Small intestine (tissue), 7 donors: ENCODE measurements around the gene SPINT2. TPM values are rescaled to one million over a fixed set of nuclear protein-coding genes. Genes with fewer than 3 reads are reported as not detected.
A peak's percentile ranks its signal among the peaks of the same experiment; 100 is the strongest.

Source experiments
- DNase-seq, 2 donors: peaks; one replicate each; pipeline versions ENCODE4 v3.0.0 to v3.0.0-alpha.2; 2013
- FAIRE-seq: peaks from 2 replicates; lab custom pipeline; 2012; peaks lifted over from hg19 to GRCh38; lab: Jason Lieb, UNC
- H3K27ac ChIP-seq, 3 donors: one replicate each; pipeline ENCODE4 v1.5.1; 2013; ENCODE audit warnings: low read length in 2 of 3, mild to moderate bottlenecking in 2 of 3, control low read depth in 1 of 3, inconsistent platforms in 1 of 3, low read depth in 1 of 3, moderate library complexity in 1 of 3
- H3K27me3 ChIP-seq, 3 donors: one replicate each; pipeline ENCODE4 v1.6.1; 2013; ENCODE audit warnings: low read length in 3 of 3, inconsistent platforms in 1 of 3; ENCODE audit not compliant: control insufficient read depth in 3 of 3, insufficient read depth in 3 of 3
- H3K36me3 ChIP-seq, 3 donors: one replicate each; pipeline ENCODE4 v1.6.1; 2013; ENCODE audit warnings: low read length in 3 of 3, inconsistent platforms in 1 of 3, low read depth in 1 of 3, mild to moderate bottlenecking in 1 of 3, moderate library complexity in 1 of 3; ENCODE audit not compliant: control insufficient read depth in 3 of 3, insufficient read depth in 2 of 3
- H3K4me1 ChIP-seq, 3 donors: one replicate each; pipeline ENCODE4 v1.6.1; 2013; ENCODE audit warnings: low read length in 2 of 3, inconsistent platforms in 1 of 3, low read depth in 1 of 3, mild to moderate bottlenecking in 1 of 3, moderate library complexity in 1 of 3; ENCODE audit not compliant: control insufficient read depth in 3 of 3, insufficient read depth in 2 of 3
- H3K4me3 ChIP-seq, 3 donors: one replicate each; pipeline ENCODE4 v1.5.1; 2013; ENCODE audit warnings: low read length in 3 of 3, control low read depth in 1 of 3, inconsistent platforms in 1 of 3, low read depth in 1 of 3, mild to moderate bottlenecking in 1 of 3, moderate library complexity in 1 of 3
- H3K9me3 ChIP-seq, 2 donors: one replicate each; pipeline ENCODE4 v1.6.1; 2013; ENCODE audit warnings: low read depth in 1 of 2, low read length in 1 of 2; ENCODE audit not compliant: control insufficient read depth in 2 of 2, insufficient read depth in 1 of 2
- WGBS, 3 donors: extraction: QIAGEN DNeasy Blood & Tissue Kit; methylation state at CpG; one replicate each; pipeline ENCODE4 v1.1.7; 2013; 5-methylcytosine and 5-hydroxymethylcytosine counted together
- polyA plus RNA-seq, 4 donors: library from polyadenylated mRNA; stranded (reverse) in 3 of 4; unstranded in 1 of 4; fragments of 200-250 nt in 3 of 4; fragments of 120-200 nt in 1 of 4; gene quantifications; one replicate each; pipeline versions ENCODE4 v1.2.1 to v1.2.3, GENCODE V29; 2013
- donor health status: healthy with polysubstance abuse.
- donor health status: control.
- donor health status: control.
- donor health status: Bipolar disorder and iron deficiency.
- donor health status: healthy.

The SPINT2 gene
- polyA plus RNA-seq, 4 donors = 263 to 450 (median 424) TPM

DNA sequence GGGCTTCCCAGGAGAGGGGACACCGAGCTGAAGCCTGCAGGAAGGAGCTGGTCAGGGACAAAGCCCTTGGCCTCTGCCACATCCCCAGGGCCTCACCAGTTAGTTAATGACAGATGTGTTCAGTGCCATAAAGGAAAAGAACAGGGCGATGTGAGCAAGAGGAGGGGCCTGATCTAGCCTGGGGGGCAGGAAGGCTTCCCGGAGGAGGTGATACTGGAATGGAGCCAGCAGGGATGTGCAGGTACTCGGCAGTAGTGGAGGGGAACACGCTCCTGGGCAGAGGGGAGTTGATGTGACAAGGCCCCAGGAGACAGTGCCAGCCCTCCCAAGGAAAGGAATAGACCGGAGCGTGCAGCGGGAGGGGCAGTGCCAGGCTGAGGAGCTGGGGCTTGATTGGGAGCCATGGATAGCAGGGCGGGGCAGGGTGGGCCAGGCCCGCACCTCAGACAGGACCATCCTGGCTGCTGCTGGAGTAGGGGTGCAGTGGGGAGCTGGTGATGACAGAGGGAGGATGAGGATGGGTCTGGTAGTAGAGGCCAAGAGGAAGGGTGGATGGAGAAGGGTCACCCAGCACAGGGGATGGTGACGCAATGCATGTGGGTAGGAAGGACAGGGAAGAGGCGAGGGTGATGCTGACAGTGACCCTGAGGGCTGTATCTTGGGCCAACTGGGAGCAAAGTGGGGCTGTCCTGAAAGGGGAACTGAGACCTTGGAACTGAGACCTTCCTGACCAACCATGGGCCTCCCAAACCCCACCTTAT, 43.8 kb downstream of the SPINT2 start:
- FAIRE-seq (no peak), DNase-seq (no peak)
- peaks cover 3 to 52% (median 3%) of the 10 kb centered on the region in 3 donors for H3K36me3 ChIP-seq
- 83 to 89% (median 83%) methylated on average over 11 to 12 of the region's 12 CpGs for WGBS, 3 donors
- peaks cover 0 to 26% (median 0%) of the 10 kb centered on the region in 3 donors for H3K4me1 ChIP-seq
- no peak overlapping the region for H3K4me3 ChIP-seq
- no peaks in the 10 kb centered on the region for H3K27me3 ChIP-seq
- no peak overlapping the region for H3K27ac ChIP-seq
- no peaks in the 10 kb centered on the region for H3K9me3 ChIP-seq

DNA sequence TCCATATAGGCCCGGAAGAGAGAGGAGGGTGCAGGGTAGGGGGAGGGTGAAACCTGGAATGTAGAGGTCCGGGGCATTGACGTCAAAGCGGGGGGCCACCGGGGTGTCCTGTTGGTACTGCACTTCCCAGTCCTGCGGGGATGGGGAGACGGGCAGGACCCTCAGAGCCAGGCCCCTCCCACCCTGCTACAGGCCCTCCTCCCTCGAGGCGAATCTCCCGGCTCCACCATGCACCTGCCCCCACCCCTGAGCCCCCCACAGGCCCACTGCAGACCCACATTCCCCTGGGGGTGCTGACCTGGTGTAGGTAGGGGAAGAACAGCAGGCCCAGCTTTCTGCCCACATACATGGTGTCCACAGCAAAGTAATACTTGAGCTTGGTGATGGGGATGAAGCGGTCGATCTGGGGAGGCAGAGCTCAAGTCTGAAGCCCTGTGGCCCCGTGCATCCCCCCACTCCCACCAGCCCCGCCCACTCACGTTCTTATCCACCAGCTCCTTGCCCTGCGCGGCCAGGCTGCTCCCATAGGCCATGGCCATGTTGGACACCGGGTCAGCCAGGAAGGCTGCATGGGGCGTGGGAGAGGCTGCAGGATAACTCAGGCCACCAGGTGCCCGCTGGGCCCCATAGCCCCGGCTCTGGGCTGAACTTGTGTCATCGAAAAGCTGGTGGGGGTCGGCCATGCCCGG, 44.7 kb downstream of the SPINT2 start:
- DNase-seq = no peak
- Histone ChIP-seq H3K36me3 (peaks cover 3 to 52% (median 3%) of the 10 kb centered on the region in 3 donors), H3K9me3 (no peaks in the 10 kb centered on the region), H3K27me3 (no peaks in the 10 kb centered on the region), H3K4me1 (peaks cover 0 to 24% (median 0%) of the 10 kb centered on the region in 3 donors), H3K4me3 (no peak overlapping the region), H3K27ac (no peak overlapping the region)
- FAIRE-seq = no peak
- WGBS, 3 donors = 80 to 88% (median 88%) methylated on average over 17 to 24 of the region's 24 CpGs

DNA sequence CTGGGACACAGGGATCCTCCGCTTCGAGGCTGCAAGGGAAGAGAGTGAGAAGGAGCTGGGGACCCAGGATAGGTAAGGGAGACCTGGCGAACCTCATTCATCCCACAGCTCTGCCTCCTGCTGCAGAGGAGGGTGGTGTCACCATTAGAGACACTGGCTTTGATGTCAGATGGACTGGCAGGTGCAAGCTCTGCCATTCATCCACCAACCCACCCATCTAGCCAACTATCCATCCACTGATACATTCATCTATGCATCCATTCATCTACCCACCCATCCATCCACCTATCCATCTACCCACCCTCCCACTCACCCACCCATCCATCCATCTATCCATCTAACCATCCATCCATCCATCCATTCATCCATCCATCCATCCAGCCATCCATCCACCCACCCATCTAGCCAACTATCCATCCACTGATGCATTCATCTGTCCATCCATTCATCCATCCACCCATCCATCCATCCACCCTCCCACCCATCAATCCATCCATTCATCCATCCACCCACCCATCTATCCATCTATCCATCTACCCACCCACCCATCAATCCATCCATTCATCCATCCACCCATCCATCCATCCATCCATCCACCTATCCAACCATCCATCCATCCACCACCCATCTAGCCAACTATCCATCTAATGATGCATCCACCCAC, 45.4 kb downstream of the SPINT2 start:
- H3K4me3 ChIP-seq = no peak overlapping the region
- no peak overlapping the region for H3K27ac ChIP-seq
- no peaks in the 10 kb centered on the region for H3K27me3 ChIP-seq
- WGBS, 3 donors = 97 to 100% (median 97%) methylated on average over 3 of the region's 3 CpGs
- no peaks in the 10 kb centered on the region for H3K9me3 ChIP-seq
- FAIRE-seq = no peak
- DNase-seq = no peak
- H3K36me3 ChIP-seq = peaks cover 3 to 50% (median 3%) of the 10 kb centered on the region in 3 donors
- peaks cover 0 to 20% (median 0%) of the 10 kb centered on the region in 3 donors for H3K4me1 ChIP-seq

DNA sequence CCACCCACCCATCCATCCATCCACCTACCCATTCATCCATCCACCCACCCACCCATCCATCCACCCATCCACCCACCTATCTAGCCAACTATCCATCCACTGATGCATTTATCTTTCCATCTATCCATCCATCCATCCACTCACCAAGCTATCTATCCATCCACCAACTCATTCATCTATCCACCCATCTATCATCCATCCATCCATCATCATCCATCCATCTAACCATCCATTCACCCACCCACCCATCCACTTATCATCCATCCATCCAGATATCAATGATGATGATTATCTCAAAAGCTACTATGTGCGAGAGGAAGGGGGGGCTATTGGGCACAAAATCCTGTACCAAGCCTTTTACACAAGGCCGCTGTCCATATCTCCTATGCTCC, 45.9 kb downstream of the SPINT2 start:
- no peak overlapping the region for H3K27ac ChIP-seq
- no peak overlapping the region for H3K4me3 ChIP-seq
- H3K9me3 ChIP-seq = no peaks in the 10 kb centered on the region
- DNase-seq (no peak), FAIRE-seq (no peak)
- H3K4me1 ChIP-seq = peaks cover 0 to 21% (median 3%) of the 10 kb centered on the region in 3 donors
- H3K27me3 ChIP-seq = no peaks in the 10 kb centered on the region
- peaks cover 3 to 48% (median 3%) of the 10 kb centered on the region in 3 donors for H3K36me3 ChIP-seq
- 95 to 100% (median 98%) methylated on average over 2 of the region's 2 CpGs for WGBS, 3 donors

DNA sequence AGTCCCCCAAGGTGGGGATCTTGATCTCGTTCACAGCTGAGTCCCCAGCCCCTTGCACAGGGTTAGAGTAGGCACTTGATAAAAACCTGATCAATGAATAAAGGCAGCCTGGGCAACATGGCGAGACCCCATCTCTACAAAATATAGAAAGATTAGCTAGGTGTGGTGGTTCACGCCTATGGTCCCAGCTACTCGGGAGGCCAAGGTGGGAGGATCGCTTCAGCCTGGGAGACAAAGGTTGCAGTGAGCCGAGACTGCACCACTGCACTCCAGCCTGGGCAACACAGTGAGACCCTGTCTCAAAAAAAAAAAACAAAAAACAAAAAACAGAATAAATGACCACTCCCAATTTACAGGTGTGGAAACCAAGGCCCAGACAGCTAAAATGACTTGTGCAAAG, 46.6 kb downstream of the SPINT2 start:
- peaks cover 3 to 41% (median 3%) of the 10 kb centered on the region in 3 donors for H3K36me3 ChIP-seq
- DNase-seq (no peak), FAIRE-seq (no peak)
- no peaks in the 10 kb centered on the region for H3K9me3 ChIP-seq
- no peak overlapping the region for H3K4me3 ChIP-seq
- H3K27me3 ChIP-seq = no peaks in the 10 kb centered on the region
- H3K27ac ChIP-seq = no peak overlapping the region
- WGBS, 3 donors = 90 to 99% (median 97%) methylated on average over 6 of the region's 6 CpGs
- peaks cover 0 to 19% (median 3%) of the 10 kb centered on the region in 3 donors for H3K4me1 ChIP-seq

DNA sequence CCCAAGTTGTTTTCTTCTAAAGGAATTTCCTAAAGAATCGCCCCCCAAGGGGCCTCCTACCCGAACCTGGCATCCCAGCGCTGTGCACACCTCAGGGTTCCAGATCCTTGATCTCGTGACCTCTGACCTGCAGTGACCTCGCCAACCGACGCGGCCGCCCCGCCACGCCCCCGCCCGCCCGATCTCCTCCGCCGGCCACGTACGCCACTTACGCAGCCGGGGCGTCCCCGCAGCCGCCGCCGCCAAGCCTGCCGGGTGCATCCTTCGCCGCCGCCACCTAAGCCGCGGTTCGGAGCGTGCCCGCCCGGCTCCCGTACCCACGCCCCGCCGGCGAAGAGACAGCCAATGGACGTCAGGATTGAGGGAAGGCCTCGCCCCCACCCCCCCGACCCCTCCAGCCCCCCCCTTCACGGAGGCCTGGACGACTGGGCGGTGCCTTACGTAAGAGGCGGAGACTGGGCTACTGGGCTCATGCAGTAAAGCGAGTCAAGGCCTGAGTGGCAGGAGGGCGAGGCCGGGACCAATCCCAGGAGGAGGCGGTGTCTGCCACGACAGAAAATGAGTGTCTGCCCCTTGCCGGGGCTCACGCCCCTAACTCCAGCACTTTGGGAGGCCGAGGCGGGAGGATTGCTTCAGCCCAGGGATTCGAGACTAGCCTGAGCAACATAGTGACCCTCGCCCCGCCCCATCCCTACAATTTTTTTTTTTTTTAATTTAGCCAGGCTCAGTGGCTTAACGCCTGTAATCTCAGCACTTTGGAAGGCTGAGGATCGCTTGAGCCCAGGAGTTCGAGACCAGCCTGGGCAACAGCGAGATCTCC, 51.5 kb downstream of the SPINT2 start, which contains the start of gene YIF1B:
YIF1B (minus strand) TSS at position 291 of the 820 bp plus-strand sequence; CDS start at position 261, 30 bp downstream.
- Histone ChIP-seq H3K27ac (peak within 1 kb of the TSS; percentile 57 to 94 (median 80)), H3K9me3 (no peaks in the 10 kb centered on the region), H3K4me3 (peak within 1 kb of the TSS; percentile 22 to 74 (median 54)), H3K36me3 (peaks cover 0 to 3% (median 0%) of the 10 kb centered on the region in 3 donors), H3K27me3 (peaks cover 0 to 25% (median 0%) of the 10 kb centered on the region in 3 donors), H3K4me1 (peaks cover 3 to 20% (median 6%) of the 10 kb centered on the region in 3 donors)
- peak; percentile 97 to 98 for DNase-seq
- no peak for FAIRE-seq
- 0 to 1% (median 1%) methylated on average over 60 to 64 of the region's 64 CpGs for WGBS, 3 donors

DNA sequence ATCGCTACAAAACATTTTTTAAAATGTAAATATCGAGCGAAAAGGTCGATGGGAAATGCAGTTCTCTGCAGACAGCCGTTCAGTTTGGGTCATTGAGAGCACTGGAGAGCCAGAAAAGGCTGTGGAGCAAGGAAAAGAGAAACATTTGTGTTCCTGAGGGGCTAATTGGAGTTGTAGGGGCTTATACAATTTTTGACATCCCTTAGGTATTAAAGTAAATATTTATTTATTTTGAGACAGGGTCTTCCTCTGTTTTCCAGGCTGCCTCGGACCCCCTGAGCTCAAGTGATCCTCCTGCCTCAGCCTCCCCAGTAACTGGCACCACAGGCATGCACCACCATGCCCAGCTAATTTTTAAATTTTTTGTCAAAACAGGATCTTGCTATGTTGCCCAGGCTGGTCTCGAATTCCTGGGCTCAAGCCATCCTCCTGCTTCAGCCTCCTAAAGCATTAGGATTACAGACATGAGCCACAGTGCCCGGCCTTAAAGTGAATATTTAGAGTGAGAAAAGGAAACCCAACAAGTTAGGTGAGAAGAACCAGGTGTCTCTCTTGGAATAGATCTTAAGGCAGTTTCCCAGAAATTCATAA, 52.2 kb downstream of the SPINT2 start:
- Histone ChIP-seq H3K9me3 (no peaks in the 10 kb centered on the region), H3K4me1 (peaks cover 3 to 20% (median 6%) of the 10 kb centered on the region in 3 donors)
- no peak for FAIRE-seq

More for the DNA sequence above, 52.2 kb downstream of the SPINT2 start:
- Histone ChIP-seq H3K36me3 (peaks cover 0 to under 1% (median 0%) of the 10 kb centered on the region in 3 donors), H3K4me3 (peak overlapping the region in 2 of 3 donors; percentile 45 to 54), H3K27me3 (peaks cover 0 to 30% (median 0%) of the 10 kb centered on the region in 3 donors), H3K27ac (peak overlapping the region; percentile 56 to 93 (median 76))
- 27 to 30% (median 29%) methylated on average over 8 of the region's 8 CpGs for WGBS, 3 donors
- DNase-seq = no peak
